HepG2 (cell line): ENCODE results near the gene PSMB4. TPM values are rescaled to one million over a fixed set of nuclear protein-coding genes. Genes with fewer than 3 reads are reported as not detected.

Experiments used
- ATAC-seq: fragments of 200-7000 bp; cut with Tn5 transposase; 3 replicates; pipeline ENCODE4 v1.9.1; 2020; ENCODE audit warnings: mild to moderate bottlenecking, moderate library complexity
- BruUV-seq: library from RNA; stranded (reverse); fragments of 400-500 nt; replicated peaks from 2 replicates; lab custom pipeline; 2021; lab: Mats Ljungman, UMichigan
- CTCF ChIA-PET: fragments of 300-600 bp; formaldehyde crosslinking; extraction: SDS; loops from one replicate; lab custom pipeline; 2021; ENCODE audit warnings: low total read pairs, inconsistent platforms, low intra/inter-chr PET ratio; lab: Yijun Ruan, JAX
- POLR2A ChIA-PET: fragments of 350-600 bp; sonication (Branson Sonifier 250); formaldehyde crosslinking; loops from one replicate; lab custom pipeline; 2020; ENCODE audit warnings: antibody characterized with exemption, inconsistent platforms; lab: Yijun Ruan, JAX
- DNase-seq: peaks from one replicate; pipeline ENCODE4 v3.0.0-alpha.2; 2015; ENCODE audit warnings: low spot score
- FAIRE-seq: peaks from 3 replicates; lab custom pipeline; 2011; peaks lifted over from hg19 to GRCh38; lab: Jason Lieb, UNC
- H2AFZ ChIP-seq: one replicate; pipeline ENCODE4 v1.6.1; 2011; ENCODE audit warnings: low read length, inconsistent platforms
- H3K27ac ChIP-seq: fragments of 300-600 bp; 3 replicates; pipeline ENCODE4 v1.8.0; 2011; ENCODE audit warnings: mixed run types, mild to moderate bottlenecking, mixed read lengths, low read length, inconsistent platforms; ENCODE audit not compliant: insufficient read depth; ENCODE audit errors: extremely low read length
- H3K27me3 ChIP-seq, 2 experiments: fragments of 200-600 bp in 1 of 2; 2 replicates in 1 of 2; 3 replicates in 1 of 2; pipeline versions ENCODE4 v1.6.0 to v1.8.0; 2011; ENCODE audit warnings: low read length in 2 of 2, mild to moderate bottlenecking in 2 of 2, moderate library complexity in 2 of 2, inconsistent platforms in 1 of 2; ENCODE audit not compliant: insufficient read depth in 2 of 2, control insufficient read depth in 1 of 2
- H3K36me3 ChIP-seq, 2 experiments: fragments of 200-600 bp in 1 of 2; replicated peaks in 1 of 2; 2 replicates in 1 of 2; 3 replicates in 1 of 2; pipeline versions ENCODE4 v1.5.1 to v1.8.0; 2011; ENCODE audit warnings: low read length in 2 of 2, inconsistent platforms in 1 of 2; ENCODE audit not compliant: insufficient read depth in 2 of 2, control insufficient read depth in 1 of 2
- H3K4me1 ChIP-seq: 2 replicates; pipeline ENCODE4 v1.5.1; 2012; ENCODE audit warnings: low read length, inconsistent platforms; ENCODE audit not compliant: insufficient read depth
- H3K4me2 ChIP-seq: 2 replicates; pipeline ENCODE4 v1.6.0; 2011; ENCODE audit warnings: low read depth, low read length, inconsistent platforms
- H3K4me3 ChIP-seq, 3 experiments: fragments of 200-600 bp in 1 of 3; sonication (generic), shearing (Covaris generic) in 1 of 3; replicated peaks in 1 of 3; 2 replicates each; pipeline ENCODE4 v1.5.1; 2011 to 2016; ENCODE audit warnings: low read length in 3 of 3, inconsistent platforms in 2 of 3, low read depth in 2 of 3, mild to moderate bottlenecking in 2 of 3, control low read depth in 1 of 3, mixed read lengths in 1 of 3; ENCODE audit not compliant: insufficient read depth in 1 of 3
- H3K79me2 ChIP-seq: one replicate; pipeline ENCODE4 v1.6.1; 2011; ENCODE audit warnings: low read length, inconsistent platforms; ENCODE audit not compliant: insufficient read depth
- H3K9ac ChIP-seq: 2 replicates; pipeline ENCODE4 v1.6.0; 2011; ENCODE audit warnings: mild to moderate bottlenecking, low read depth, low read length, inconsistent platforms; ENCODE audit not compliant: insufficient read depth
- H3K9me3 ChIP-seq: 2 replicates; pipeline ENCODE4 v1.5.1; 2012; ENCODE audit warnings: mild to moderate bottlenecking, low read length
- H4K20me1 ChIP-seq: 2 replicates; pipeline ENCODE4 v1.6.0; 2011; ENCODE audit warnings: inconsistent platforms, mild to moderate bottlenecking, low read length, moderate library complexity; ENCODE audit not compliant: insufficient read depth
- ADNP ChIP-seq: sonication (generic); formaldehyde crosslinking; IDR thresholded peaks from 2 replicates; pipeline ENCODE4 v1.4.0; 2020; ENCODE audit warnings: missing genetic modification reagents
- DPF2 ChIP-seq: sonication (generic); formaldehyde crosslinking; IDR thresholded peaks from 2 replicates; pipeline ENCODE4 v1.4.0; 2020; ENCODE audit warnings: mild to moderate bottlenecking, low read depth, missing genetic modification reagents, borderline replicate concordance
- DR1 ChIP-seq: sonication (generic); formaldehyde crosslinking; IDR thresholded peaks from 2 replicates; pipeline ENCODE4 v1.8.0; 2021; ENCODE audit warnings: mild to moderate bottlenecking, missing genetic modification reagents, inconsistent platforms
- HOXA7 ChIP-seq: sonication (generic); formaldehyde crosslinking; IDR thresholded peaks from 2 replicates; pipeline ENCODE4 v1.8.1; 2022; ENCODE audit warnings: mild to moderate bottlenecking, missing genetic modification reagents, moderate library complexity
- JUNB ChIP-seq: sonication (generic); formaldehyde crosslinking; IDR thresholded peaks from 2 replicates; pipeline ENCODE4 v1.8.0; 2022; ENCODE audit warnings: missing genetic modification reagents, mild to moderate bottlenecking, borderline replicate concordance
- MAFF ChIP-seq: IDR thresholded peaks from 2 replicates; pipeline ENCODE4 v1.6.1; 2011; ENCODE audit warnings: low read depth, low read length, improper control_type of control experiment
- NAIF1 ChIP-seq: sonication (generic); formaldehyde crosslinking; IDR thresholded peaks from 2 replicates; pipeline ENCODE4 v1.5.0; 2020; ENCODE audit warnings: mild to moderate bottlenecking, missing genetic modification reagents, borderline replicate concordance
- PRPF4 ChIP-seq: fragments of 200-400 bp; formaldehyde crosslinking; IDR thresholded peaks from 2 replicates; pipeline ENCODE4 v1.6.1; 2016; ENCODE audit warnings: low read length, low read depth; ENCODE audit not compliant: poor library complexity, severe bottlenecking
- SALL1 ChIP-seq: sonication (generic); formaldehyde crosslinking; IDR thresholded peaks from 2 replicates; pipeline ENCODE4 v1.8.0; 2022; ENCODE audit warnings: mild to moderate bottlenecking, missing genetic modification reagents
- TMF1 ChIP-seq: sonication (generic); formaldehyde crosslinking; IDR thresholded peaks from 2 replicates; pipeline ENCODE4 v1.8.1; 2022; ENCODE audit warnings: low read depth, missing genetic modification reagents
- ZNF136 ChIP-seq: sonication (generic); formaldehyde crosslinking; IDR thresholded peaks from 2 replicates; pipeline ENCODE4 v1.8.1; 2022; ENCODE audit warnings: low read depth, mild to moderate bottlenecking, moderate library complexity, missing genetic modification reagents
- ZNF251 ChIP-seq: sonication (generic); formaldehyde crosslinking; IDR thresholded peaks from 2 replicates; pipeline ENCODE4 v1.9.0; 2021; ENCODE audit warnings: mild to moderate bottlenecking, missing genetic modification reagents
- ZNF460 ChIP-seq: sonication (generic); formaldehyde crosslinking; IDR thresholded peaks from 2 replicates; pipeline ENCODE4 v1.5.1; 2020; ENCODE audit warnings: missing genetic modification reagents, mild to moderate bottlenecking, borderline replicate concordance
- WGBS: methylation state at CpG from one replicate; pipeline ENCODE4 v1.1.6; 2017; ENCODE audit warnings: low lambda C conversion rate; 5-methylcytosine and 5-hydroxymethylcytosine counted together
- in situ Hi-C: cut with HindIII; loops from 2 replicates; pipeline ENCODE4 v1.10.0; 2017; ENCODE audit warnings: low pct_unique_long_range_greater_than_20kb; ENCODE audit not compliant: extremely low pct_ligation_motif_present
- intact Hi-C: fragments of 100-400 bp; cut with micrococcal nuclease; formaldehyde crosslinking; loops from one replicate; pipeline ENCODE4 v1.10.0; 2022; ENCODE audit not compliant: unreplicated experiment
- polyA plus RNA-seq, 8 experiments: library from polyadenylated mRNA; depleted of rRNA in 3 of 8; stranded (reverse) in 7 of 8; unstranded in 1 of 8; fragments of >200 nt; fragmentation: Illumina TruSeq in 4 of 8; extraction: Trizol in 4 of 8; gene quantifications; 2 replicates each; pipeline versions ENCODE4 v1.2.1 to v1.2.3, GENCODE V29; 2011 to 2016; ENCODE audit warnings: low read depth in 4 of 8, missing spikeins in 1 of 8, mixed read lengths in 1 of 8; ENCODE audit not compliant: insufficient read depth in 1 of 8
- total RNA-seq, 5 experiments: library from RNA; depleted of rRNA; stranded (reverse); fragments of >200 nt; fragmentation: Illumina TruSeq; extraction: Trizol; gene quantifications; 2 replicates each; pipeline ENCODE4 v1.2.3, GENCODE V29; 2016; ENCODE audit warnings: low read depth in 1 of 5
- TF ChIP-seq, protein P1 (sequence below): IDR thresholded peaks from 2 replicates; pipeline ENCODE4 v1.6.1; 2016; ENCODE audit warnings: low read depth
- TF ChIP-seq, protein P2 (sequence below): fragments of 450-650 bp; IDR thresholded peaks from 2 replicates; pipeline ENCODE4 v1.6.1; 2017; ENCODE audit warnings: mild to moderate bottlenecking
- TF ChIP-seq, protein P3 (sequence below): sonication (generic); formaldehyde crosslinking; IDR thresholded peaks from 2 replicates; pipeline ENCODE4 v1.5.0; 2020; ENCODE audit warnings: missing genetic modification reagents, mild to moderate bottlenecking, borderline replicate concordance

PSMB4 gene
- total and polyA plus RNA-seq, 2 of the 13 experiments (the other 11 are each of a cell fraction or from before 2014, with no cell fraction given), result 336 to 383 TPM

DNA sequence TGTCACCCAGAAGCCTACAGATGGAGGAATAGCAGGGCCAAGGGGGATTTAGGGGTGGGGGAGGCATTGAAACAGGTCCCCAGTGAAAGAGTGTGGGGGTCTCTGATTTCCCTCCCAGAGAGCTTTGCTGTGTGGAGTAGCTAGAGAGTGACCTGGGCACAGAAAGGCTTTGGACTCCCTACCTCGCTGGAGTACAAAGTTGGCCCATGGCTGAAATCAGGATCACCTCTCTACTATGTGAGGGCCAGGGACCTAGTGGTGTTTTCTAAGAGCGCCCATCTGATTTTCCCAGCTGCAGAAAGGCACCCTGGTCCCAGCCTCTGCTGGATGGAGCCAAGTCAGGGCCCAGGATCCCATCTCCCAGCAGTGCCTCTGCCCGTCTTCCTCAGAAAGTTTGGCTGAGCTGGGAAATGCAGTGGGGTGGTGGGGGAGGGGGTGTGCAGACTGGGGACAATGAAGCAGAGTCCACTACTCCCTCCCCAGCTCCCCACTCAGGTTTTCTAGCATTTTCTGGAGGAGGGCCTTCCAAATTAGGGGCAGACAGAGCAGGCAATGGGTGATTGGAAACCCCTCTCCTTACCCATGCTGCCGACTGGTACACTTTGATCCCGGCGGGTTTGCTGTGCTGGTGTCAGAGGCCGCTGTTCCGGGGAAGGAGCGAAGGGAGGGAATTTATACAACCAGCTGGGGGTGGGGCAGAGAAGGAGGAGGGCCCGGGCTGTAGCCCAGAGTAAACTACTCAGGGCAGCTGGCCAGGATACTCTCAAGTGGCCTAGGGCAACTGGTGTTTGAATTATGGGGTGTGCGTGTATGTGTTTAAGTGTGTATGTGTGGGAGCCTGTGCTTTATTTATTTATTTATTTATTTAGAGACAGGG is 27.1 kb upstream of the PSMB4 start, which contains the start of gene SELENBP1 (continued):
- TF ChIP-seq, protein P1, sequence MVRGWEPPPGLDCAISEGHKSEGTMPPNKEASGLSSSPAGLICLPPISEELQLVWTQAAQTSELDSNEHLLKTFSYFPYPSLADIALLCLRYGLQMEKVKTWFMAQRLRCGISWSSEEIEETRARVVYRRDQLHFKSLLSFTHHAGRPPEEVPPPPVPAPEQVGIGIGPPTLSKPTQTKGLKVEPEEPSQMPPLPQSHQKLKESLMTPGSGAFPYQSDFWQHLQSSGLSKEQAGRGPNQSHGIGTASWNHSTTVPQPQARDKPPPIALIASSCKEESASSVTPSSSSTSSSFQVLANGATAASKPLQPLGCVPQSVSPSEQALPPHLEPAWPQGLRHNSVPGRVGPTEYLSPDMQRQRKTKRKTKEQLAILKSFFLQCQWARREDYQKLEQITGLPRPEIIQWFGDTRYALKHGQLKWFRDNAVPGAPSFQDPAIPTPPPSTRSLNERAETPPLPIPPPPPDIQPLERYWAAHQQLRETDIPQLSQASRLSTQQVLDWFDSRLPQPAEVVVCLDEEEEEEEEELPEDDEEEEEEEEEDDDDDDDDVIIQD (CRISPR knock-in tag), result no peak
- TF ChIP-seq SALL1 (CRISPR knock-in tag), result peak; percentile 53
- TF ChIP-seq DR1 (CRISPR knock-in tag), result peak; percentile 84
- TF ChIP-seq NAIF1 (CRISPR knock-in tag), result no peak
- 0 out of 2 replicates have a peak, but pooled peaks have one; percentile 40 for TF ChIP-seq TMF1 (CRISPR knock-in tag)
- TF ChIP-seq ZNF136 (CRISPR knock-in tag), result no peak
- TF ChIP-seq ZNF460 (CRISPR knock-in tag), result peak; percentile 6; the same call in 1 of the 2 replicates

DNA sequence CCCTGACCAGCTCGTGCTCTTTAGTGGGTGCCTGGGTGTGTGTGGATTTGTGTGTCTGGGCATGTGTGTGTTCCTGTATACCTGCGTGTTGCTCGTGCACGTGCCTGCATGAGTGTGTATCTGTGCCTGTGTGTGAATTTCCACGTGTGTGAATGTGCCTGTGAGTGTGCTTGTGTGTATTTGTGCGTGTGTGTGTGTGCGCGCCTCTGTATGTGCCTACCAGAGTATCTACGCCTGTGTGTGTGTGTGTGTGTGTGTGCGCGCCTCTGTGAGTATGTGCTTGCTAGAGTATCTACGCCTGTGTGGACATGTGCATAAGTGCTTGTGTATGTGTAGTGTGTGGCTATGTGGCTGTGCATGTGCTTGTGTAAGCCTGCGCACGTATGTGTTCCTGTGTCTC is 26.2 kb upstream of the PSMB4 start:
- DNase-seq, result no peak
- ATAC-seq, result no peak
- Histone ChIP-seq H3K4me3 (peak overlapping the region in 1 of 3 experiments; percentile 70; a peak in 2 of 6 replicates), H3K36me3 (no peaks in the 10 kb centered on the region), H3K9me3 (no peaks in the 10 kb centered on the region), H3K4me1 (peaks cover 41% of the 10 kb centered on the region), H3K79me2 (peaks cover 5% of the 10 kb centered on the region), H4K20me1 (no peaks in the 10 kb centered on the region), H2AFZ (no peak overlapping the region), H3K4me2 (peak overlapping the region; percentile 98), H3K27me3 (no peaks in the 10 kb centered on the region; a peak in 1 of 5 replicates), H3K27ac (no peak overlapping the region), H3K9ac (no peak overlapping the region)
- in situ Hi-C loops (no loop called here), intact Hi-C loops (loop anchor here (2.0 kb wide), 1 partner anchor 26 kb away; the partner anchor contains the start of gene RFX5)
- no TSS peak for BruUV-seq
- CTCF ChIA-PET, result no interaction called here
- FAIRE-seq, result no peak
- 66% methylated on average over 11 of the region's 14 CpGs for WGBS
- POLR2A ChIA-PET, result interaction anchor here (0.7 to 2.2 kb wide), 11 partner anchors 12 to 174 kb away, joined by 3 to 24 read pairs (median 5); partner anchors contain the start of genes PI4KB, PSMB4, RFX5 and ZNF687
- TF ChIP-seq MAFF (no peak), DPF2 (CRISPR knock-in tag) (no peak), HOXA7 (no peak), ZNF251 (0 out of 2 replicates have a peak, but pooled peaks have one; percentile 27), PRPF4 (no peak), ADNP (CRISPR knock-in tag) (no peak), JUNB (CRISPR knock-in tag) (0 out of 2 replicates have a peak, but pooled peaks have one; percentile 18)
- TF ChIP-seq, protein P2, sequence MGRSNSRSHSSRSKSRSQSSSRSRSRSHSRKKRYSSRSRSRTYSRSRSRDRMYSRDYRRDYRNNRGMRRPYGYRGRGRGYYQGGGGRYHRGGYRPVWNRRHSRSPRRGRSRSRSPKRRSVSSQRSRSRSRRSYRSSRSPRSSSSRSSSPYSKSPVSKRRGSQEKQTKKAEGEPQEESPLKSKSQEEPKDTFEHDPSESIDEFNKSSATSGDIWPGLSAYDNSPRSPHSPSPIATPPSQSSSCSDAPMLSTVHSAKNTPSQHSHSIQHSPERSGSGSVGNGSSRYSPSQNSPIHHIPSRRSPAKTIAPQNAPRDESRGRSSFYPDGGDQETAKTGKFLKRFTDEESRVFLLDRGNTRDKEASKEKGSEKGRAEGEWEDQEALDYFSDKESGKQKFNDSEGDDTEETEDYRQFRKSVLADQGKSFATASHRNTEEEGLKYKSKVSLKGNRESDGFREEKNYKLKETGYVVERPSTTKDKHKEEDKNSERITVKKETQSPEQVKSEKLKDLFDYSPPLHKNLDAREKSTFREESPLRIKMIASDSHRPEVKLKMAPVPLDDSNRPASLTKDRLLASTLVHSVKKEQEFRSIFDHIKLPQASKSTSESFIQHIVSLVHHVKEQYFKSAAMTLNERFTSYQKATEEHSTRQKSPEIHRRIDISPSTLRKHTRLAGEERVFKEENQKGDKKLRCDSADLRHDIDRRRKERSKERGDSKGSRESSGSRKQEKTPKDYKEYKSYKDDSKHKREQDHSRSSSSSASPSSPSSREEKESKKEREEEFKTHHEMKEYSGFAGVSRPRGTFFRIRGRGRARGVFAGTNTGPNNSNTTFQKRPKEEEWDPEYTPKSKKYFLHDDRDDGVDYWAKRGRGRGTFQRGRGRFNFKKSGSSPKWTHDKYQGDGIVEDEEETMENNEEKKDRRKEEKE, result no peak
- TF ChIP-seq, protein P3, sequence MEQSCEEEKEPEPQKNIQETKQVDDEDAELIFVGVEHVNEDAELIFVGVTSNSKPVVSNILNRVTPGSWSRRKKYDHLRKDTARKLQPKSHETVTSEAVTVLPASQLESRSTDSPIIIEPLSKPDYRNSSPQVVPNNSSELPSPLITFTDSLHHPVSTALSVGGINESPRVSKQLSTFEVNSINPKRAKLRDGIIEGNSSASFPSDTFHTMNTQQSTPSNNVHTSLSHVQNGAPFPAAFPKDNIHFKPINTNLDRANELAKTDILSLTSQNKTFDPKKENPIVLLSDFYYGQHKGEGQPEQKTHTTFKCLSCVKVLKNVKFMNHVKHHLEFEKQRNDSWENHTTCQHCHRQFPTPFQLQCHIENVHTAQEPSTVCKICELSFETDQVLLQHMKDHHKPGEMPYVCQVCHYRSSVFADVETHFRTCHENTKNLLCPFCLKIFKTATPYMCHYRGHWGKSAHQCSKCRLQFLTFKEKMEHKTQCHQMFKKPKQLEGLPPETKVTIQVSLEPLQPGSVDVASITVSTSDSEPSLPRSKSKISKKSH (CRISPR knock-in tag), result no peak
